Measurements from ENCODE around the gene NAV2. TPM values are rescaled to one million over a fixed set of nuclear protein-coding genes. Genes with fewer than 3 reads are reported as not detected.
A peak's percentile ranks its signal among the peaks of the same experiment; 100 is the strongest.

Gene NAV2
- total RNA-seq, 1 donor from 2014 or later = 9.6 TPM

- Histone ChIP-seq H3K4me2 (no peak overlapping the region), H3K4me3 (no peak overlapping the region), H2AFZ (replicated peaks) (no peak overlapping the region), H3K9ac (no peak overlapping the region), H3K36me3 (no peaks in the 10 kb centered on the region), H3K9me3 (ENCODE audit: low read depth) (no peaks in the 10 kb centered on the region), H3K79me2 (ENCODE audit: low read depth) (no peaks in the 10 kb centered on the region), H3K27me3 (no peaks in the 10 kb centered on the region), H4K20me1 (ENCODE audit: low read depth) (peaks cover 12% of the 10 kb centered on the region), H3F3A (ENCODE audit: low read depth) (peaks cover 12% of the 10 kb centered on the region), H3K27ac (no peak overlapping the region), H3K4me1 (peaks cover 12% of the 10 kb centered on the region)
- DNase-seq (ENCODE audit: low spot score) = no peak
- Mint-ChIP-seq H3K4me1 (peaks cover 33% of the 10 kb centered on the region), H3K9me3 (peaks cover 2% of the 10 kb centered on the region), H3K36me3 (peaks cover 3% of the 10 kb centered on the region), H3K27ac (no peak overlapping the region), H3K27me3 (ENCODE audit: insufficient read depth, low read depth) (peaks cover 3% of the 10 kb centered on the region), H3K4me3 (no peak overlapping the region)
- no peak for TF ChIP-seq EZH2 (IDR thresholded peaks at IDR 0.05)
- TF ChIP-seq EZH2phosphoT487 (IDR thresholded peaks at IDR 0.05) = no peak
These were observed 139.7 kb downstream of the NAV2 start for GRCh38 chr11:19852288-19852687.

GRCh38 chr11:19853016-19853415, 140.4 kb downstream of the NAV2 start:
- no peak overlapping the region for H3K27ac Mint-ChIP-seq
- H3K27me3 ChIP-seq = no peaks in the 10 kb centered on the region
- H3K27ac ChIP-seq = no peak overlapping the region

GRCh38 chr11:19853920-19854319, 141.3 kb downstream of the NAV2 start:
- Mint-ChIP-seq H3K27me3 (ENCODE audit: insufficient read depth, low read depth) (no peaks in the 10 kb centered on the region), H3K27ac (peak overlapping the region; percentile 21), H3K36me3 (peaks cover 12% of the 10 kb centered on the region), H3K9me3 (peaks cover 9% of the 10 kb centered on the region), H3K4me3 (no peak overlapping the region), H3K4me1 (peaks cover 22% of the 10 kb centered on the region)
- H3K4me1 ChIP-seq = peaks cover 3% of the 10 kb centered on the region
- H4K20me1 ChIP-seq (ENCODE audit: low read depth) = no peaks in the 10 kb centered on the region
- no peak for DNase-seq (ENCODE audit: low spot score)
- H3K27me3 ChIP-seq = no peaks in the 10 kb centered on the region
- no peak overlapping the region for H3K4me2 ChIP-seq
- H3K27ac ChIP-seq = no peak overlapping the region
- TF ChIP-seq EZH2phosphoT487 (IDR thresholded peaks at IDR 0.05) = no peak
- TF ChIP-seq EZH2 (IDR thresholded peaks at IDR 0.05) = no peak
- TF ChIP-seq CTCF (IDR thresholded peaks at IDR 0.05) = no peak
- H3F3A ChIP-seq (ENCODE audit: low read depth) = no peaks in the 10 kb centered on the region
- no peak overlapping the region for H3K9ac ChIP-seq
- no peaks in the 10 kb centered on the region for H3K9me3 ChIP-seq (ENCODE audit: low read depth)
- H3K79me2 ChIP-seq (ENCODE audit: low read depth) = no peaks in the 10 kb centered on the region
- H3K4me3 ChIP-seq = no peak overlapping the region
- H2AFZ ChIP-seq (replicated peaks) = no peak overlapping the region
- H3K36me3 ChIP-seq = no peaks in the 10 kb centered on the region

More at GRCh38 chr11:19853016-19853415, 140.4 kb downstream of the NAV2 start:
- peaks cover 7% of the 10 kb centered on the region for H3K4me1 ChIP-seq
- no peak for TF ChIP-seq CTCF (IDR thresholded peaks at IDR 0.05)
- TF ChIP-seq EZH2phosphoT487 (IDR thresholded peaks at IDR 0.05) = no peak
- H3K36me3 Mint-ChIP-seq = peaks cover 3% of the 10 kb centered on the region
- H3F3A ChIP-seq (ENCODE audit: low read depth) = peaks cover 7% of the 10 kb centered on the region
- H3K4me2 ChIP-seq = no peak overlapping the region
- H3K4me3 ChIP-seq = no peak overlapping the region
- H3K27me3 Mint-ChIP-seq (ENCODE audit: insufficient read depth, low read depth) = peaks cover 3% of the 10 kb centered on the region
- H3K79me2 ChIP-seq (ENCODE audit: low read depth) = no peaks in the 10 kb centered on the region
- no peaks in the 10 kb centered on the region for H3K9me3 ChIP-seq (ENCODE audit: low read depth)
- peaks cover 26% of the 10 kb centered on the region for H3K4me1 Mint-ChIP-seq
- peaks cover 3% of the 10 kb centered on the region for H3K9me3 Mint-ChIP-seq
- DNase-seq (ENCODE audit: low spot score) = no peak
- peaks cover 7% of the 10 kb centered on the region for H4K20me1 ChIP-seq (ENCODE audit: low read depth)
- H3K4me3 Mint-ChIP-seq = no peak overlapping the region
- no peak overlapping the region for H3K9ac ChIP-seq
- H3K36me3 ChIP-seq = no peaks in the 10 kb centered on the region
- H2AFZ ChIP-seq (replicated peaks) = no peak overlapping the region

- TF ChIP-seq EZH2phosphoT487 (IDR thresholded peaks at IDR 0.05) = no peak
- TF ChIP-seq CTCF (IDR thresholded peaks at IDR 0.05) = no peak
- TF ChIP-seq EZH2 (IDR thresholded peaks at IDR 0.05) = no peak
- peaks cover 4% of the 10 kb centered on the region for H3K27me3 Mint-ChIP-seq (ENCODE audit: insufficient read depth, low read depth)
- no peak overlapping the region for H3K27ac Mint-ChIP-seq
- H3K9me3 ChIP-seq (ENCODE audit: low read depth) = no peaks in the 10 kb centered on the region
- H4K20me1 ChIP-seq (ENCODE audit: low read depth) = no peaks in the 10 kb centered on the region
- H3K4me3 Mint-ChIP-seq = no peak overlapping the region
- no peak overlapping the region for H3K27ac ChIP-seq
- H3K9me3 Mint-ChIP-seq = peaks cover 10% of the 10 kb centered on the region
- H3F3A ChIP-seq (ENCODE audit: low read depth) = no peaks in the 10 kb centered on the region
- no peak overlapping the region for H3K9ac ChIP-seq
- H3K36me3 ChIP-seq = no peaks in the 10 kb centered on the region
- H3K4me3 ChIP-seq = no peak overlapping the region
- peaks cover 27% of the 10 kb centered on the region for H3K4me1 Mint-ChIP-seq
- H3K27me3 ChIP-seq = no peaks in the 10 kb centered on the region
- H2AFZ ChIP-seq (replicated peaks) = no peak overlapping the region
- H3K79me2 ChIP-seq (ENCODE audit: low read depth) = no peaks in the 10 kb centered on the region
- H3K4me1 ChIP-seq = peaks cover 23% of the 10 kb centered on the region
- H3K4me2 ChIP-seq = no peak overlapping the region
- peaks cover 9% of the 10 kb centered on the region for H3K36me3 Mint-ChIP-seq
- DNase-seq (ENCODE audit: low spot score) = no peak
These were observed 148.5 kb downstream of the NAV2 start for GRCh38 chr11:19861171-19861570.

All from neural progenitor cell (in vitro differentiated cells).